Subcutaneous abdominal adipose tissue (tissue), 5 donors: ENCODE results near the gene C9orf72.

Experiments
- H3K27ac ChIP-seq: one replicate; pipeline ENCODE4 v1.7.0; 2013; ENCODE audit warnings: low read depth, mild to moderate bottlenecking, inconsistent platforms, low read length, moderate library complexity
- H3K27me3 ChIP-seq, 5 donors: one replicate each; pipeline ENCODE4 v1.7.0; 2013; ENCODE audit warnings: low read length in 5 of 5, inconsistent platforms in 1 of 5; ENCODE audit not compliant: control insufficient read depth in 5 of 5, insufficient read depth in 4 of 5
- H3K36me3 ChIP-seq, 5 donors: one replicate each; pipeline ENCODE4 v1.7.0; 2013; ENCODE audit warnings: low read length in 5 of 5; ENCODE audit not compliant: control insufficient read depth in 5 of 5, insufficient read depth in 5 of 5
- H3K4me1 ChIP-seq, 5 donors: one replicate each; pipeline ENCODE4 v1.7.0; 2013; ENCODE audit warnings: low read length in 5 of 5, mild to moderate bottlenecking in 3 of 5, moderate library complexity in 1 of 5; ENCODE audit not compliant: control insufficient read depth in 5 of 5, insufficient read depth in 5 of 5
- H3K4me3 ChIP-seq, 5 donors: one replicate each; pipeline ENCODE4 v1.7.0; 2013; ENCODE audit warnings: low read length in 5 of 5, low read depth in 1 of 5
- H3K9ac ChIP-seq, 5 donors: one replicate each; pipeline ENCODE4 v1.7.0; 2013; ENCODE audit warnings: low read length in 5 of 5, mild to moderate bottlenecking in 4 of 5, moderate library complexity in 3 of 5
- H3K9me3 ChIP-seq, 5 donors: one replicate each; pipeline ENCODE4 v1.7.0; 2013; ENCODE audit warnings: low read length in 5 of 5; ENCODE audit not compliant: control insufficient read depth in 5 of 5
- donor health status: healthy.
- donor health status: healthy.
- donor health status: healthy.
- donor health status: healthy.
- donor health status: healthy.

The C9orf72 gene

DNA sequence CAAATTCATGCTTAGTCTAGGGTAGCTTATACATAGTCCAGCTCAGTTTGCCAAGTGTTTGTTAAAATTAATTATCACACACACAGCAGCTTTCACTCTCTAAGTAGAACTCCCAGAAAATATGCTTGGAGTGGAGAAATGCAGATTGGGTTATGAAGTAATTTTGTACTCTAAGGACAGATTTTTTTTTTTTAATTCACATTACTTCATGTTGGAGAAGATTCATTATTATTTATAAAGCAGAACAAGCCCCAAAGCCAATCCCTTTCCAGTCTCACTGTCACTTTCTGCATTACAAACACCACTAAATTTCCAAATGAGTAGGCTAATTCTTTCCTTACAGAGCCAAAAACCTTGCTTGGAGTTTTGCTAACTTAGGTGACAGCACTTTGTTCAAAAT is 11.7 kb upstream of the C9orf72 start:
- H3K4me1 ChIP-seq: no peaks in the 10 kb centered on the region
- H3K27me3 ChIP-seq: no peaks in the 10 kb centered on the region
- H3K36me3 ChIP-seq: no peaks in the 10 kb centered on the region
- H3K9me3 ChIP-seq: no peaks in the 10 kb centered on the region
- no peak overlapping the region for H3K4me3 ChIP-seq
- H3K27ac ChIP-seq: no peak overlapping the region
- H3K9ac ChIP-seq: no peak overlapping the region

DNA sequence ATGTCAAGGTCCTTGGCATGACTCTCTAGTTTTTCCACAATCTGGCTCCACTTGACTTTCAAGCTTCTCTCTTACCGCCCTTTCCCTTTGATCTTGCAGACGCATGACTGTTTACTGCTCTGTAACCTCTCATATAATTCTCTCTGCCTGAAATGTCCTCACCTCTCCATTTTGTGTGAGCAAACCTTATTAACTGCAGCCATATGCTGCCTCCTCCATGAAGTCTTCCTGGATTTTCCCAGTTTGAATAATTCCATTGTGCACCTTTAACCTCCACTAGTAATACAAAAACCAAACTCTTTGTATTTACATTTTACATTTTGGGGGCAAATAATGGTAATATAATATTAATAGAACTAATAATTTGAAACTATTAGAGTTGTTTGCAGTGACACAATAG is 9.5 kb upstream of the C9orf72 start:
- Histone ChIP-seq H3K27me3 (no peaks in the 10 kb centered on the region), H3K27ac (no peak overlapping the region), H3K36me3 (no peaks in the 10 kb centered on the region), H3K9ac (no peak overlapping the region), H3K4me1 (no peaks in the 10 kb centered on the region), H3K9me3 (peaks cover 0 to 7% (median 0%) of the 10 kb centered on the region in 5 donors), H3K4me3 (no peak overlapping the region)

DNA sequence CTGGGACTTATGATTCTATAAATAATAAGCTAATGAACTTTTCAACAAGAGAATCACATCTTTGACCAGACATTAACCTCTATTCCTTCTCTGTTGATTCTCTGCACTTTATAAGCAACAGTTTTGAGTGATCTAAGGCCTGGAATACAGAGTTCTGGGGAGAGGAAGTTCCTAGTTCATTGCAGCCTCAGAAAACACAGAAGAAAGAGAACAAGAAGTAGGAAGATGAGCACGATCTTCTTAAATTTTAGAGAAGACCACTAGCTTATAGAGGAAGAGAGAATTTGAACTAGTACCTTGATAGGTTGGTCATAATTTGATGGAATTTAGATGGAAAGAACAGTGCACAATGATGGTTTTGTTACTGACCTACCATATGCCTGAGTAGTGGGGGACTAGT is 8.5 kb upstream of the C9orf72 start:
- Histone ChIP-seq H3K27ac (no peak overlapping the region), H3K9me3 (peaks cover 0 to 7% (median 0%) of the 10 kb centered on the region in 5 donors), H3K4me1 (no peaks in the 10 kb centered on the region), H3K4me3 (no peak overlapping the region), H3K36me3 (no peaks in the 10 kb centered on the region), H3K9ac (no peak overlapping the region), H3K27me3 (no peaks in the 10 kb centered on the region)

GRCh38 chr9:27573634-27574590 is 631 bp upstream of the C9orf72 start:
- H3K36me3 ChIP-seq: no peaks in the 10 kb centered on the region
- H3K4me3 ChIP-seq: peak overlapping the region; percentile 61 to 88 (median 78)
- H3K9ac ChIP-seq: peak overlapping the region; percentile 19 to 87 (median 79)
- H3K27me3 ChIP-seq: no peaks in the 10 kb centered on the region
- H3K4me1 ChIP-seq: peaks cover 8 to 24% (median 16%) of the 10 kb centered on the region in 5 donors
- H3K27ac ChIP-seq: peak overlapping the region; percentile 97
- H3K9me3 ChIP-seq: peaks cover 0 to 7% (median 0%) of the 10 kb centered on the region in 5 donors

DNA sequence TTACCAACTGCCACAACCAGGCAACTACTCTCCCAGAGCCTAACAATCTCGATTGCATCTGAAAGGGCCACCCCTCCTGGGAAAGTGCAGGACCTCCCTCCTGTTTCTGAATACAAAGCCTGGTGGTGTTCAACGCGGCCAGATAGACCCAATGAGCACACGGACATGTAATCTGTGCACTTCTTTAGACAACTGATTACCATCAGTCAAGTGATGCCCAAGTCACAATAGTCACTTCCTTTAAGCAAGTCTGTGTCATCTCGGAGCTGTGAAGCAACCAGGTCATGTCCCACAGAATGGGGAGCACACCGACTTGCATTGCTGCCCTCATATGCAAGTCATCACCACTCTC is 739 bp downstream of the C9orf72 start:
- Histone ChIP-seq H3K27me3 (no peaks in the 10 kb centered on the region), H3K4me1 (peaks cover 8 to 24% (median 16%) of the 10 kb centered on the region in 5 donors)

GRCh38 chr9:27572061-27572460 is 1.2 kb downstream of the C9orf72 start:
- Histone ChIP-seq H3K9ac (peak overlapping the region; percentile 23 to 94 (median 83)), H3K4me1 (peaks cover 8 to 24% (median 16%) of the 10 kb centered on the region in 5 donors), H3K9me3 (no peaks in the 10 kb centered on the region), H3K4me3 (peak overlapping the region in 4 of 5 donors; percentile 67 to 81 (median 78)), H3K36me3 (no peaks in the 10 kb centered on the region), H3K27me3 (no peaks in the 10 kb centered on the region), H3K27ac (peak overlapping the region; percentile 97)

More for the DNA sequence above, 739 bp downstream of the C9orf72 start:
- no peaks in the 10 kb centered on the region for H3K9me3 ChIP-seq
- H3K4me3 ChIP-seq: peak overlapping the region; percentile 67 to 87 (median 79)
- peak overlapping the region; percentile 57 to 94 (median 83) for H3K9ac ChIP-seq
- no peaks in the 10 kb centered on the region for H3K36me3 ChIP-seq
- peak overlapping the region; percentile 97 for H3K27ac ChIP-seq

GRCh38 chr9:27571011-27571410 is 2.3 kb downstream of the C9orf72 start:
- Histone ChIP-seq H3K9ac (no peak overlapping the region), H3K4me1 (peaks cover 8 to 31% (median 16%) of the 10 kb centered on the region in 5 donors), H3K9me3 (no peaks in the 10 kb centered on the region), H3K27ac (peak overlapping the region; percentile 97), H3K27me3 (no peaks in the 10 kb centered on the region), H3K4me3 (no peak overlapping the region), H3K36me3 (peaks cover 0 to 5% (median 4%) of the 10 kb centered on the region in 5 donors)

DNA sequence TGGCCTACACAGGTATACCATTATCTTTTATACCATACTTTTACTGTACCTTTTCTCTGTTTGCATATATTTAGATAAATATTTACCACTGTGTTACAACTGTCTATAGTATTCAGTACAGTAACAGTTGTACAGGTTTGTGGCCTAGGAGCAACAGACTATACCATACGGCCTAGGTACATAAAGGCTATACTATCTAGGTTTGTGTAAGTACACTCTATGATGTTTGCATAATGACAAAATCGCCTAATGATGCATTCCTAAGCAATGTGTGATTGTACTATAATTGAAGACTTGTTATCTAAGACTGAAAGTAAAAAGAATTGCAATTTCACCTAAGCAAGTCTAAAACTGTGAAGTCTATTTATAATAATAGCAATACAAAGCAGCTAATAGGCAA is 3.9 kb downstream of the C9orf72 start:
- Histone ChIP-seq H3K4me3 (no peak overlapping the region), H3K36me3 (peaks cover 0 to 8% (median 4%) of the 10 kb centered on the region in 5 donors), H3K9ac (no peak overlapping the region), H3K27me3 (no peaks in the 10 kb centered on the region), H3K27ac (no peak overlapping the region), H3K4me1 (peaks cover 8 to 36% (median 14%) of the 10 kb centered on the region in 5 donors), H3K9me3 (no peaks in the 10 kb centered on the region)

GRCh38 chr9:27566118-27566517 is 7.2 kb downstream of the C9orf72 start:
- H3K27ac ChIP-seq: no peak overlapping the region
- H3K4me3 ChIP-seq: no peak overlapping the region
- peaks cover 0 to 16% (median 0%) of the 10 kb centered on the region in 5 donors for H3K4me1 ChIP-seq
- H3K36me3 ChIP-seq: peaks cover 4 to 16% (median 13%) of the 10 kb centered on the region in 5 donors
- H3K9me3 ChIP-seq: no peaks in the 10 kb centered on the region
- no peaks in the 10 kb centered on the region for H3K27me3 ChIP-seq
- H3K9ac ChIP-seq: no peak overlapping the region

- H3K36me3 ChIP-seq: peaks cover 7 to 19% (median 17%) of the 10 kb centered on the region in 5 donors
- peaks cover 0 to 16% (median 0%) of the 10 kb centered on the region in 5 donors for H3K4me1 ChIP-seq
- no peaks in the 10 kb centered on the region for H3K9me3 ChIP-seq
- H3K4me3 ChIP-seq: no peak overlapping the region
- no peak overlapping the region for H3K9ac ChIP-seq
- H3K27me3 ChIP-seq: no peaks in the 10 kb centered on the region
- H3K27ac ChIP-seq: peak overlapping the region; percentile 38
These were observed 7.6 kb downstream of the C9orf72 start for GRCh38 chr9:27565696-27566095.
